Measurements from ENCODE around the gene TK1. TPM values are rescaled to one million over a fixed set of nuclear protein-coding genes. Genes with fewer than 3 reads are reported as not detected.
A peak's percentile ranks its signal among the peaks of the same experiment; 100 is the strongest.

Gene TK1
- total RNA-seq, 4 donors from 2014 or later: 11.3 to 57.7 (median 34.3) TPM

- peak overlapping the region; percentile 88 to 98 (median 95) for H3K27ac ChIP-seq
- peak overlapping the region; percentile 88 to 99 (median 94) for H3K4me3 ChIP-seq
- H3K27me3 ChIP-seq: no peaks in the 10 kb centered on the region
- WGBS, 2 donors: 40% methylated on average over 2 of the region's 38 CpGs; no CpG with 5 or more reads in 1 of the 2 donors
- peaks cover 0 to 33% (median 8%) of the 10 kb centered on the region in 3 donors for H3K36me3 ChIP-seq
- TF ChIP-seq, protein P1, sequence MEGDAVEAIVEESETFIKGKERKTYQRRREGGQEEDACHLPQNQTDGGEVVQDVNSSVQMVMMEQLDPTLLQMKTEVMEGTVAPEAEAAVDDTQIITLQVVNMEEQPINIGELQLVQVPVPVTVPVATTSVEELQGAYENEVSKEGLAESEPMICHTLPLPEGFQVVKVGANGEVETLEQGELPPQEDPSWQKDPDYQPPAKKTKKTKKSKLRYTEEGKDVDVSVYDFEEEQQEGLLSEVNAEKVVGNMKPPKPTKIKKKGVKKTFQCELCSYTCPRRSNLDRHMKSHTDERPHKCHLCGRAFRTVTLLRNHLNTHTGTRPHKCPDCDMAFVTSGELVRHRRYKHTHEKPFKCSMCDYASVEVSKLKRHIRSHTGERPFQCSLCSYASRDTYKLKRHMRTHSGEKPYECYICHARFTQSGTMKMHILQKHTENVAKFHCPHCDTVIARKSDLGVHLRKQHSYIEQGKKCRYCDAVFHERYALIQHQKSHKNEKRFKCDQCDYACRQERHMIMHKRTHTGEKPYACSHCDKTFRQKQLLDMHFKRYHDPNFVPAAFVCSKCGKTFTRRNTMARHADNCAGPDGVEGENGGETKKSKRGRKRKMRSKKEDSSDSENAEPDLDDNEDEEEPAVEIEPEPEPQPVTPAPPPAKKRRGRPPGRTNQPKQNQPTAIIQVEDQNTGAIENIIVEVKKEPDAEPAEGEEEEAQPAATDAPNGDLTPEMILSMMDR (IDR thresholded peaks at IDR 0.05): no peak
- no peak for DNase-seq
- intact Hi-C loops (cut with DNase I): no loop called here
- peaks cover 31 to 63% (median 49%) of the 10 kb centered on the region in 3 donors for H3K4me1 ChIP-seq
- no peaks in the 10 kb centered on the region for H3K9me3 ChIP-seq
Measured at GRCh38 chr17:78168903-78169793, 17.7 kb downstream of the TK1 start.

DNA sequence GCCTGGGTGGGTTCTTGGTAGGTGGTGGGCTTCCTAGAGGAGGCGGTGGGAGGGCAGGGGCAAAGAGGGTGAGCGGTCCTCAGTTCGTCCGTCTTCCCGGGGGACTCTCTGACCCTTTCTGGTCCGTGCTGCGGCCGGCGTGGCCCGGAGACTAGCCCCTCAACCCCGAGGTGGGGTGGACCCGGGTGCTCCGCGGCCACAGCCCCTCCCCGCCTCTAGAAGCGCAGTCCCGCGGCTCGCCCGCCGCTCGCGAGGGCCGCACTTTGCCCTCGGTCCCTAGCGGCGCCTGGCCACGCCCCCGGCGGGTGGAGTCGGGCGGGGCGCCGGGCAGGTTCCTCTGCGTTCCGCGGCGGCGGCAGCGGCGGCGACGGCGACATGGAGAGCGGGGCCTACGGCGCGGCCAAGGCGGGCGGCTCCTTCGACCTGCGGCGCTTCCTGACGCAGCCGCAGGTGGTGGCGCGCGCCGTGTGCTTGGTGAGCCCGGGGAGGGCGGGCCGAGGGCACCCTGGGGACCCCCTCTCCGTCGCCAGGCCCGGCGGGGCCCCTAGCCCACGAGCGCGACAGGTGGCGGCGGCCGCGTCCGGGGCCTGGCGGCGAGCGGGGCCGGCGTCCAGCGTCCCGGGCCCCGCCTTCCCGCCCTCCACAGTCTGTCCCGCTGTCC is 18.5 kb downstream of the TK1 start, which contains the start of gene SYNGR2:
TSS of gene SYNGR2 (plus strand) at position 340 of the 661 bp plus-strand sequence. CDS start at position 376, 36 bp downstream.
- Histone ChIP-seq H3K4me1 (peaks cover 29 to 59% (median 42%) of the 10 kb centered on the region in 3 donors), H3K27ac (peak within 1 kb of the TSS; percentile 88 to 98 (median 95)), H3K9me3 (no peaks in the 10 kb centered on the region), H3K4me3 (peak within 1 kb of the TSS; percentile 88 to 99 (median 94)), H3K36me3 (peaks cover 0 to 31% (median 8%) of the 10 kb centered on the region in 3 donors), H3K27me3 (no peaks in the 10 kb centered on the region)
- TF ChIP-seq, protein P1 (IDR thresholded peaks at IDR 0.05): peak in 2 of 6 experiments; percentile 17 to 24
- TF ChIP-seq POLR2A (IDR thresholded peaks at IDR 0.05): peak in 3 of 4 donors; percentile 75 to 98 (median 94)
- no peak for DNase-seq
- intact Hi-C loops (cut with DNase I): no loop called here
- 1 to 2% methylated on average over 8 to 12 of the region's 84 CpGs for WGBS, 2 donors

GRCh38 chr17:78166416-78166815 is 20.4 kb downstream of the TK1 start:
- no peak overlapping the region for H3K27ac ChIP-seq
- DNase-seq: no peak
- H3K4me1 ChIP-seq: peaks cover 12 to 49% (median 22%) of the 10 kb centered on the region in 3 donors
- no peak overlapping the region for H3K4me3 ChIP-seq
- H3K9me3 ChIP-seq: no peaks in the 10 kb centered on the region
- TF ChIP-seq POLR2A (IDR thresholded peaks at IDR 0.05): no peak
- TF ChIP-seq, protein P1 (IDR thresholded peaks at IDR 0.05): no peak
- 66 to 69% methylated on average over 5 of the region's 6 CpGs for WGBS, 2 donors
- intact Hi-C loops (cut with DNase I): no loop called here
- H3K36me3 ChIP-seq: peaks cover 0 to 15% (median 8%) of the 10 kb centered on the region in 3 donors
- H3K27me3 ChIP-seq: no peaks in the 10 kb centered on the region

- no peak overlapping the region for H3K4me3 ChIP-seq
- DNase-seq: no peak
- peaks cover 17 to 49% (median 25%) of the 10 kb centered on the region in 3 donors for H3K4me1 ChIP-seq
- no peaks in the 10 kb centered on the region for H3K9me3 ChIP-seq
- TF ChIP-seq POLR2A (IDR thresholded peaks at IDR 0.05): no peak
- TF ChIP-seq, protein P1 (IDR thresholded peaks at IDR 0.05): no peak
- H3K27ac ChIP-seq: no peak overlapping the region
- 85 to 95% methylated on average over 9 to 12 of the region's 16 CpGs for WGBS, 2 donors
- H3K27me3 ChIP-seq: no peaks in the 10 kb centered on the region
- intact Hi-C loops (cut with DNase I): no loop called here
- peaks cover 0 to under 1% (median 0%) of the 10 kb centered on the region in 3 donors for H3K36me3 ChIP-seq
Measured at GRCh38 chr17:78164748-78165607, 21.9 kb downstream of the TK1 start.

Measured in esophagus squamous epithelium (tissue), 5 donors.